Measurements from ENCODE around the gene RSPH6A. TPM values are rescaled to one million over a fixed set of nuclear protein-coding genes. Genes with fewer than 3 reads are reported as not detected.

The RSPH6A gene
- total RNA-seq, 1 experiment from 2014 or later = not detected

Other genes starting within 250 kb of the RSPH6A start
- gene OPA3, start 230.5 kb downstream of the RSPH6A start, total RNA-seq (2014; rRNA removed; shearing (Covaris generic); ENCODE audit: low replicate concordance) = 21.2 and 28.7 TPM in 2 replicates
- gene GPR4, start 213.1 kb downstream of the RSPH6A start, total RNA-seq (2014; rRNA removed; shearing (Covaris generic); ENCODE audit: low replicate concordance) = not detected in 2 replicates
- 10.9 and 22.0 TPM in 2 replicates for gene EML2, start 175.9 kb downstream of the RSPH6A start, total RNA-seq (2014; rRNA removed; shearing (Covaris generic); ENCODE audit: low replicate concordance)
- gene GIPR, start 147.1 kb downstream of the RSPH6A start, total RNA-seq (2014; rRNA removed; shearing (Covaris generic); ENCODE audit: low replicate concordance) = not detected in 2 replicates
- 488 and 700 TPM in 2 replicates for gene SNRPD2, start 123.4 kb downstream of the RSPH6A start, total RNA-seq (2014; rRNA removed; shearing (Covaris generic); ENCODE audit: low replicate concordance)
- gene QPCTL, start 122.6 kb downstream of the RSPH6A start, total RNA-seq (2014; rRNA removed; shearing (Covaris generic); ENCODE audit: low replicate concordance) = 19.7 and 37.9 TPM in 2 replicates
- 4.3 and 12.3 TPM in 2 replicates for gene FBXO46, start 84.4 kb downstream of the RSPH6A start, total RNA-seq (2014; rRNA removed; shearing (Covaris generic); ENCODE audit: low replicate concordance)
- gene MEIOSIN, start 81.9 kb downstream of the RSPH6A start, total RNA-seq (2014; rRNA removed; shearing (Covaris generic); ENCODE audit: low replicate concordance) = 0.99 TPM in 1 of 2 replicates, not detected in the other
- 11.4 and 18.6 TPM in 2 replicates for gene SIX5, start 46.1 kb downstream of the RSPH6A start, total RNA-seq (2014; rRNA removed; shearing (Covaris generic); ENCODE audit: low replicate concordance)
- gene DMPK, start 32.8 kb downstream of the RSPH6A start, total RNA-seq (2014; rRNA removed; shearing (Covaris generic); ENCODE audit: low replicate concordance) = 3.9 and 7.0 TPM in 2 replicates
- 30.4 and 48.0 TPM in 2 replicates for gene DMWD, start 22.5 kb downstream of the RSPH6A start, total RNA-seq (2014; rRNA removed; shearing (Covaris generic); ENCODE audit: low replicate concordance)
- 59.4 and 70.7 TPM in 2 replicates for gene SYMPK, start 47.8 kb upstream of the RSPH6A start, total RNA-seq (2014; rRNA removed; shearing (Covaris generic); ENCODE audit: low replicate concordance)
- not detected in 2 replicates for gene FOXA3, start 49.0 kb upstream of the RSPH6A start, total RNA-seq (2014; rRNA removed; shearing (Covaris generic); ENCODE audit: low replicate concordance)
- gene IRF2BP1, start 70.8 kb upstream of the RSPH6A start, total RNA-seq (2014; rRNA removed; shearing (Covaris generic); ENCODE audit: low replicate concordance) = 48.6 and 73.7 TPM in 2 replicates
- gene MYPOP, start 87.3 kb upstream of the RSPH6A start, total RNA-seq (2014; rRNA removed; shearing (Covaris generic); ENCODE audit: low replicate concordance) = 0.20 and 0.79 TPM in 2 replicates
- not detected in 2 replicates for gene NANOS2, start 99.5 kb upstream of the RSPH6A start, total RNA-seq (2014; rRNA removed; shearing (Covaris generic); ENCODE audit: low replicate concordance)
- not detected in 2 replicates for gene NOVA2, start 158.6 kb upstream of the RSPH6A start, total RNA-seq (2014; rRNA removed; shearing (Covaris generic); ENCODE audit: low replicate concordance)
- 10.5 and 25.5 TPM in 2 replicates for gene CCDC61, start 180.2 kb upstream of the RSPH6A start, total RNA-seq (2014; rRNA removed; shearing (Covaris generic); ENCODE audit: low replicate concordance)
- not detected in 2 replicates for gene PGLYRP1, start 207.7 kb upstream of the RSPH6A start, total RNA-seq (2014; rRNA removed; shearing (Covaris generic); ENCODE audit: low replicate concordance)
- gene IGFL4, start 225.7 kb upstream of the RSPH6A start, total RNA-seq (2014; rRNA removed; shearing (Covaris generic); ENCODE audit: low replicate concordance) = not detected in 2 replicates

Data from MG63 (cell line).